22Rv1 (cell line): ENCODE measurements around the gene ITGB4.

ENCODE experiments used
- ZFX ChIP-seq: fragments of 450-650 bp; IDR thresholded peaks from 2 replicates; pipeline ENCODE4 v1.6.1; 2017; ENCODE audit warnings: antibody characterized with exemption, borderline replicate concordance
- TF ChIP-seq, protein P1 (sequence below): fragments of 450-650 bp; IDR thresholded peaks from 2 replicates; pipeline ENCODE4 v1.5.1; 2017; ENCODE audit warnings: mild to moderate bottlenecking

- TF ChIP-seq, protein P1, sequence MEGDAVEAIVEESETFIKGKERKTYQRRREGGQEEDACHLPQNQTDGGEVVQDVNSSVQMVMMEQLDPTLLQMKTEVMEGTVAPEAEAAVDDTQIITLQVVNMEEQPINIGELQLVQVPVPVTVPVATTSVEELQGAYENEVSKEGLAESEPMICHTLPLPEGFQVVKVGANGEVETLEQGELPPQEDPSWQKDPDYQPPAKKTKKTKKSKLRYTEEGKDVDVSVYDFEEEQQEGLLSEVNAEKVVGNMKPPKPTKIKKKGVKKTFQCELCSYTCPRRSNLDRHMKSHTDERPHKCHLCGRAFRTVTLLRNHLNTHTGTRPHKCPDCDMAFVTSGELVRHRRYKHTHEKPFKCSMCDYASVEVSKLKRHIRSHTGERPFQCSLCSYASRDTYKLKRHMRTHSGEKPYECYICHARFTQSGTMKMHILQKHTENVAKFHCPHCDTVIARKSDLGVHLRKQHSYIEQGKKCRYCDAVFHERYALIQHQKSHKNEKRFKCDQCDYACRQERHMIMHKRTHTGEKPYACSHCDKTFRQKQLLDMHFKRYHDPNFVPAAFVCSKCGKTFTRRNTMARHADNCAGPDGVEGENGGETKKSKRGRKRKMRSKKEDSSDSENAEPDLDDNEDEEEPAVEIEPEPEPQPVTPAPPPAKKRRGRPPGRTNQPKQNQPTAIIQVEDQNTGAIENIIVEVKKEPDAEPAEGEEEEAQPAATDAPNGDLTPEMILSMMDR, result no peak
- TF ChIP-seq ZFX, result no peak
Observed at GRCh38 chr17:75739801-75740200, 18.5 kb downstream of the ITGB4 start.
